ENCODE results near the gene PPRC1.

The PPRC1 gene

GRCh38 chr10:102119417-102120141 lies 13.3 kb upstream of the PPRC1 start:
- DNase-seq (ENCODE audit: low spot score): peak; percentile 91

- DNase-seq (ENCODE audit: low spot score): peak; percentile 84
Measured at GRCh38 chr10:102120142-102120990, 12.5 kb upstream of the PPRC1 start, which contains the start of gene LDB1. TSS of gene LDB1 (minus strand) at chr10:102120368. CDS start at chr10:102120110, 258 bp downstream.

- peak; percentile 72 for DNase-seq (ENCODE audit: low spot score)
Measured at GRCh38 chr10:102120991-102121738, 11.7 kb upstream of the PPRC1 start.

- DNase-seq (ENCODE audit: low spot score): peak; percentile 50
Measured at GRCh38 chr10:102121739-102122372, 11.0 kb upstream of the PPRC1 start.

- DNase-seq (ENCODE audit: low spot score): no peak
Measured at GRCh38 chr10:102122450-102122849, 10.4 kb upstream of the PPRC1 start.

- DNase-seq (ENCODE audit: low spot score): no peak
Measured at GRCh38 chr10:102123223-102123622, 9.6 kb upstream of the PPRC1 start.

- DNase-seq (ENCODE audit: low spot score): no peak
Measured at GRCh38 chr10:102131286-102132170, 1.3 kb upstream of the PPRC1 start.

GRCh38 chr10:102132193-102132562 lies 662 bp upstream of the PPRC1 start:
- no peak for DNase-seq (ENCODE audit: low spot score)

GRCh38 chr10:102133373-102134195 lies 744 bp downstream of the PPRC1 start:
- peak; percentile 85 for DNase-seq (ENCODE audit: low spot score)

- DNase-seq (ENCODE audit: low spot score): no peak
Measured at GRCh38 chr10:102134416-102134815, 1.6 kb downstream of the PPRC1 start.

GRCh38 chr10:102135956-102136526 lies 3.2 kb downstream of the PPRC1 start:
- no peak for DNase-seq (ENCODE audit: low spot score)

GRCh38 chr10:102139281-102140110 lies 6.7 kb downstream of the PPRC1 start:
- DNase-seq (ENCODE audit: low spot score): no peak

GRCh38 chr10:102140218-102140617 lies 7.4 kb downstream of the PPRC1 start:
- no peak for DNase-seq (ENCODE audit: low spot score)

- DNase-seq (ENCODE audit: low spot score): no peak
Measured at GRCh38 chr10:102140913-102141540, 8.2 kb downstream of the PPRC1 start.

GRCh38 chr10:102141583-102142107 lies 8.8 kb downstream of the PPRC1 start:
- DNase-seq (ENCODE audit: low spot score): no peak

GRCh38 chr10:102146971-102147428 lies 14.2 kb downstream of the PPRC1 start:
- DNase-seq (ENCODE audit: low spot score): no peak

GRCh38 chr10:102147561-102147960 lies 14.7 kb downstream of the PPRC1 start:
- no peak for DNase-seq (ENCODE audit: low spot score)

GRCh38 chr10:102148275-102148674 lies 15.4 kb downstream of the PPRC1 start:
- no peak for DNase-seq (ENCODE audit: low spot score)

All from AG08396 (cell line).